Measurements from ENCODE around the gene NDUFAF5. TPM values are rescaled to one million over a fixed set of nuclear protein-coding genes. Genes with fewer than 3 reads are reported as not detected.

NDUFAF5 gene
- total and polyA plus RNA-seq, 8 donors, result 19.5 to 29.4 (median 25.3) TPM

DNA sequence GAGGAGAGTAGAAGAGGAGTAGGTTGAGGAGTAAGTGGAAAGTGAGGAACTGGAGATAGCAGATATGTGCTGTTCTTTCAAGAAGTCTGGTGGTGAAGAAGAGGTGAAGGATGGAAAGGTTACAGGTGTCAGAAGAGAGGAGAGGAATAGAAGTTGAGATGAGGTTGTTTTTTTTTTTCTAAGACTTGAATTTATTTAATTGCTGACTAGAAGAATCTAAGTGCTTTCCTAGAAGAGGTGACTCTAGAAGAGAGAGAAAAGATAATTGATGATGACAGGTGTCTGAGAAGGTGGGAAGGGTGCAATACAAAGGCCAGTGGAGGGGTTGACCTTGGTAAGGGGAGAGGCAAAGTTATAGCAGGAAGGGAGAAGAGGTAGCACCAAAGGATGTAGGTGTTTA is 25.6 kb downstream of the NDUFAF5 start:
- H3K36me3 ChIP-seq, result peaks cover 0 to 97% of the 10 kb centered on the region in 2 donors
- no peak for DNase-seq
- intact Hi-C loops (cut with DNase I), result no loop called here
- peaks cover 0 to 4% of the 10 kb centered on the region in 2 donors for H3K4me1 ChIP-seq
- no peaks in the 10 kb centered on the region for H3K27me3 ChIP-seq
- no peak overlapping the region for H3K4me3 ChIP-seq
- no peaks in the 10 kb centered on the region for H3K9me3 ChIP-seq
- no peak overlapping the region for H3K27ac ChIP-seq
- TF ChIP-seq CTCF (IDR thresholded peaks at IDR 0.05), result no peak
- ATAC-seq, result no peak

GRCh38 chr20:13813910-13814309 is 29.1 kb downstream of the NDUFAF5 start:
- Histone ChIP-seq H3K27me3 (no peaks in the 10 kb centered on the region), H3K27ac (no peak overlapping the region), H3K9me3 (no peaks in the 10 kb centered on the region), H3K4me3 (no peak overlapping the region), H3K4me1 (peaks cover 0 to 4% of the 10 kb centered on the region in 2 donors), H3K36me3 (peaks cover 0 to 98% of the 10 kb centered on the region in 2 donors)
- DNase-seq (no peak), ATAC-seq (no peak)
- no peak for TF ChIP-seq CTCF (IDR thresholded peaks at IDR 0.05)
- intact Hi-C loops (cut with DNase I), result no loop called here

DNA sequence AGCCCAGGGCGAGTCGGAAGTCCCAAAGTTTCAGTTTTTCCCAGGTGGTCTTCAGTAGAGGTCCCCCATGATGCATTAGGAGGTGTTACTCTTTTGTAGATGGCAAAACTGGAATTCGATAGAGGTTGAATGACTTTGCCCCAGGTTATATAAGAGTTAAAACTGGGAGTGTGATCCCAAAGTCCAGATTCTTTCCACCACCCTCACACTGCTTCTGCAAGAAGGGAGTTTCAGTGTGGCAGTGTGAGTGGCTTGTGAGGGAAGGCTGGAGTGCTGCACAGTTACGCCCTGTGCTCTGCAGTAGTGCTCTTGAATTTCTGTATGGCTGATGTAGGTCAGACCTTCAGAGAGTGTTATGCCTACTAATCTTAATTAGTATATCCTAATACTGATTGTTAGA is 29.8 kb downstream of the NDUFAF5 start:
- Histone ChIP-seq H3K9me3 (no peaks in the 10 kb centered on the region), H3K27me3 (no peaks in the 10 kb centered on the region), H3K4me3 (no peak overlapping the region), H3K36me3 (peaks cover 0 to 91% of the 10 kb centered on the region in 2 donors), H3K4me1 (peaks cover 0 to under 1% of the 10 kb centered on the region in 2 donors), H3K27ac (no peak overlapping the region)
- intact Hi-C loops (cut with DNase I), result no loop called here
- TF ChIP-seq CTCF (IDR thresholded peaks at IDR 0.05), result no peak
- ATAC-seq (no peak), DNase-seq (no peak)

DNA sequence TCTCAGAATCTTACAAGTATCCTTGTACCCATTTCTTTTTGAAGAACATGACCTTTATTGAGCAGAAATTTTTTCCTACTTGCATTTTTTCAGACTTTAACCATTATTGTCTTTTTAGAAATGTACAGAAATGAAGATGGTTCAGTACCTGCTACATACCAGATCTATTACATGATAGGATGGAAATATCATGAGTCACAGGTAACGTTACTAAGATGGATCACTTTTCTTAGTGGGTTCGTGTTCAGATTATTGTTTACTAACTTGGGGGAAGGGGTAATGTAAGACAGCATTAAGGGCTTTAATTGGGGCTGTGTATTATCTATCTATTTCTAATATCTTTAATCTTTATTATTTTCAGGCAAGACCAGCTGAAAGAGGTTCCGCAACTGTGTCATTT is 31.9 kb downstream of the NDUFAF5 start:
- no peak for DNase-seq
- H3K4me3 ChIP-seq, result no peak overlapping the region
- no peaks in the 10 kb centered on the region for H3K4me1 ChIP-seq
- TF ChIP-seq CTCF (IDR thresholded peaks at IDR 0.05), result no peak
- no peaks in the 10 kb centered on the region for H3K27me3 ChIP-seq
- no peak overlapping the region for H3K27ac ChIP-seq
- ATAC-seq, result no peak
- intact Hi-C loops (cut with DNase I), result no loop called here
- no peaks in the 10 kb centered on the region for H3K9me3 ChIP-seq
- H3K36me3 ChIP-seq, result peaks cover 0 to 70% of the 10 kb centered on the region in 2 donors

GRCh38 chr20:13817342-13817741 is 32.5 kb downstream of the NDUFAF5 start:
- H3K27ac ChIP-seq, result no peak overlapping the region
- no peak for DNase-seq
- no peaks in the 10 kb centered on the region for H3K9me3 ChIP-seq
- peaks cover 0 to 64% of the 10 kb centered on the region in 2 donors for H3K36me3 ChIP-seq
- H3K27me3 ChIP-seq, result no peaks in the 10 kb centered on the region
- TF ChIP-seq CTCF (IDR thresholded peaks at IDR 0.05), result no peak
- no peak for ATAC-seq
- no peak overlapping the region for H3K4me3 ChIP-seq
- intact Hi-C loops (cut with DNase I), result no loop called here
- peaks cover 0 to 3% of the 10 kb centered on the region in 2 donors for H3K4me1 ChIP-seq
